IPS-NIHi11 (cell line): ENCODE results near the gene PRKAB1.
"Not testable (repeated sequence)": the region's sequence is repeated elsewhere in the genome, so short reads cannot be mapped to it uniquely, and the experiment has no call there.

ENCODE experiments used
- DNase-seq: peaks from one replicate; pipeline ENCODE4 v3.0.0; 2012; ENCODE audit warnings: mixed read lengths, low spot score

The PRKAB1 gene

DNA sequence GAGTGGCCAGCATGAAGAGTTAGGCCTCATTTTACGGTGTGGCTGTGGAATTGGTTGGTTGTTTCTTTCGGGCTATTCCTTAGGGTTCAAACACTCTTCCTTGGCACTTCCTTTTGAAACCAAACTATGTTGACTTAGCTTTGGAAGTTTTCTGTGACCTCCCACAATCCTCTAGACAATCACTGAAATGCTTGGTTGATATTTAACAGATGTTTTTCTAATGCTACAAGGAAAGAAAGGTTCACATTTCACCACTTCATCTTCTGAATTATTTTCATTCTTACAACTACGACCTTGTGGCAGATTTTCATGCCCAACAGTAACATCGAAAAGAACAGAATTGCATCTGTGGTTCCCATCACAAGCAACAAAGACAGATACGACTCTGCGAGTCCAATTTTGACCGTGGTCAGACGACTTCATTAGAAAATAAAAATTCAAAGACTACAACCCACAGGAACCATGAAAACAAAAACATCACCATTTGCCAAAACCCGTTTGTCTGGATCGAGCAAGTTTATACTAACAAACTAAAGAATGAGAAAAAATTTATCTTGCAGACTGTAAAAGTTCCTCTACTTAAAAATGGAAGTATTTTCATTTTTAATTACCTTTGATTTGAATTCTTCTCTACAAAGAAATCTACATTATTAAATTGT, 16.9 kb downstream of the PRKAB1 start:
- DNase-seq = no peak

DNA sequence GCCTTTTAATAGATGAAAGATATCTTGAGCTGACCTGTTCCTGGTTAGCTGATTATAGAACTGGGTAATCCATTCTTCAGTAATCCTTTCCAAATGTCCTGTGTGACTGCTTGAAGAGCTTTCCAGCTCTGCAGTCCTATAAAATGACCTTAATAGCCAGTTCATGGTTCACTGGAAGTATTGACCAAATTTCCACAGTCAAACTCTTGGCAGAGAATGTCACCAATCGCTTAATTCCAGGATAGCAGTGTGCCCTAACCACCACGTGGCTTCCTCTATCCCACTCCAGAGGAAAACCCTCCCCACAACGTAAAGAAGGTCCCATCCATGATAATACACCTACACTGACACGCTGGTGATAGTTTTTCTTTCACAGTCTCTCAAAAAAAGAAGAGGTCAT, 17.4 kb downstream of the PRKAB1 start:
- no peak for DNase-seq

DNA sequence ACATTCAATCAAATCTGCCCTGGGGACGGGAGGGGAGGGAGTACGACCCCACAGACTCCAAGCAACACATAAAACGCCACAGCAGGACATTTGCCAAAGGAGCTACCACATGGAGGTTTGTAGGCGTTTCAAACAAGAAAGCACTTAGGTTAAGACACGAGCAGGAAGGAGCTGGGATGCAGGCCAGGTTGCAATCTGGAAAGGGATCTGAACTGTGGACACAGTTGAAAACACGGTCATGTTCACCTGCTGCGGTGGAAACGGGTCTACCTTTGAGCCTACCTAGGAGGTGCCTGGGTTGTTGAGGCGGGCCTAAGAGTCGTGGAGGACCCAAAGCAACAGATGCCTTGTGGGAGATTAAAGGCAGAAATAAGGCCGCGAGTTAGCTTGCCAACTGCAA, 18.4 kb downstream of the PRKAB1 start:
- no peak for DNase-seq

DNA sequence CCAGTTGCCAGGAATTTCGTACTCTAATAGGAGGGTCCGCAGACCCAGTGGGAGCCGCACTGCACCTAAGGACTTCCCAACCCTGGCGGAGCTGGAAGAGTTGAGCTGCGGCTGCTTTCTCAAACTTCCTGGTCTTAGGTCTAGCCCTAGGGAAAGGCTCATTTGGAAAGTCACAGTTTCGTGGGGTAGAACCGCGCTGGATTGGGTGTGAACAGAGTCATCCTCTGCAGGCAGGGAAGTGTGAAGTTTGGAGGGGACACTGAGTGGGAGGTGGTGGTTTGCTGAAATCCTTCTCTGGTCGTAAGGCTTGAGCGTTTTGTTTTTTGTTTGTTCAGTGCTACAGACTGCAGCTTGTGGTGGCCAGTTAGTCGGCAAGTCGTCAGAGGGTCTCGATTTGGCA, 18.8 kb downstream of the PRKAB1 start:
- no peak for DNase-seq

DNA sequence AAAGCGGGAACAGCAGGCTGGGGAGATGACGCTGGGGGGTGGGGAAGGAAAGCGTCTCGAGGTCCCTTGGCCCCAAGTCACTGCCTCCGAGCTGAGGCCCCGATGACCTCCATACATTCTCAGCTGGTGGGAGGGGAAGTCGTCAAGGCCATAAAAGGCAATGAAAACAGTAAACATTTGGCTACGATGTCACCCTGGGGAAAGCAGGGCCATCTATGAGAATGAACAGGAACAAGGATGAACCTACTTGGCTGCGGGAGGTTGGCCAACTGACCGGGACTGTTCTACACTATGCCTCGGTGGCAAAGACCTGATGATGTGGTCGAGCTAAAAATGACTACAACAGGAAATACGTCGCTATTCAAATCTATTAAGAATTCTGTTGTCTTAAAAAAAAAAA, 19.5 kb downstream of the PRKAB1 start:
- DNase-seq = no peak

DNA sequence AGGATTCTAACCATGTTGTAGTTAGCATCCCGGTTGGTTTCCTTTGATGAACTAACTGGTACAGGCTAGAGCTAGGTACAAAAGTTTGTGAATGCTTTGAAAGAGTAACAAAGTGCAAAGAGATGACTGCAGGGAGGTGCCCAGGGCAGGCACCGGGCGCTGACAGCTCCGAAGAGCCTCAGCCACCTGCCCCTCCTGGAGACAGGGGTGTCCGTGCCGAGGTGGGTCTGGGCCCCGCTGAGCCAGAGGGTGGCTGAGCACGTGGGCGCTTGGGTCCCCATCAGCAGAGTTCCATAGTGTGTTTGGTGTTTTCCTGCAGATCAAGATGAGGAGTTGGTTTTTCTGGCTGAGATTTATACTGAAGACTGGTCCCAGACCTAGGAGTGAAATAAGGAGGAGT, 19.9 kb downstream of the PRKAB1 start:
- DNase-seq = no peak

DNA sequence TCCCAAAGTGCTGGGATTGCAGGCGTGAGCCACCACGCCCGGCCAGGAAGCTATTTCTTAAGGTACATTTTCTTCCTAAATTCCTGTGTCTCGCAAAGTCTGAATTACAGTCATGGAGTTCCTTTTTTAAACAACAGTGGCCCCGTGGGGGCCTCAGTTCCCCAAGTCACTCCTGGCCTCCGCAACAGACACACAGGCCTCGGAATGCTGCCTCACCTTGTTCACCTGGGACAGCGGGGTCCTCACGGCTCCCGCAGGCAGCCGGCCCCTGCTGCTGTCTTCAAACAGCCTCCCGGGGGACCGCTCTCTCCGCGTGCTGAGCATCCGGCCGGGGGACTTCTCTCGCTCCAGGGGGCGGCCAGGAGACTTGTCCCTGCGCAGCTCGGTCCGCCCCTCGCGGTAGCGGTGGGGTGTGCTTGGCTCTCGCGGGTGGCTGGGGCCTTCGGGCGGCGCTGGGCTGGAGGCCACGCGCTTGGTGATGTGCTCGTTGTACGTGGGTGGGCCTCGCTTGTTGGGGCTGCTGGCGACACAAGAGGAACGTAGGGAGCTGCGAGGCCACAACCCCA, 22.1 kb downstream of the PRKAB1 start:
- no peak for DNase-seq

DNA sequence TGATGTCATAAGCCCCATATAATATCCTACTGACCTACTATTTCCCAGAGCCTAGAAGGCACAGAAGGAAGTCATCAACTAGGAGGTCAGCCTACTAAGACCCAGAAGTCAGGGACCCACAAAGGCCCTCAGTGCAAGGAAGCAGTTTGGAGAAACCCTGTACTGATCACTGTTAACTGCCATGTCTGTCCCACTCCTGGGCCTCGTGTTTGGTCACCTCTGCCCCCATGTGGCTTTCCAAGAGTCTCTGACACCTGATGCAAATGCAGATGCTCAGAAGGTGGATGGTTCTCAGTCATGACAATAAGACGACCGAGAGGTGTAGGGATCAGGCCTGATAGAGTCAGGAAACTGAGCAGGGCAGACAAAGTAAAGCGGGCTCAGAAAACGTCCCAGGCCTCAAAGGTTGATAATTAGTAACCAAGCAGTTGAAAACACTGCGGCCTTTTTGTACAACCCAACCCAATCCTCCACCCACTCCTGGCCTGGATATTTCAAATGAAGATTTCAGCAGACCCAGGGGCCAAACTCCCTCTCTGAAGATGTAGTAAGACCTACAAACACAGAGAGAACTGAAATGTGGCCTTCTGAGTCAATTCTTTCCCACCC, 23.4 kb downstream of the PRKAB1 start:
- no peak for DNase-seq

DNA sequence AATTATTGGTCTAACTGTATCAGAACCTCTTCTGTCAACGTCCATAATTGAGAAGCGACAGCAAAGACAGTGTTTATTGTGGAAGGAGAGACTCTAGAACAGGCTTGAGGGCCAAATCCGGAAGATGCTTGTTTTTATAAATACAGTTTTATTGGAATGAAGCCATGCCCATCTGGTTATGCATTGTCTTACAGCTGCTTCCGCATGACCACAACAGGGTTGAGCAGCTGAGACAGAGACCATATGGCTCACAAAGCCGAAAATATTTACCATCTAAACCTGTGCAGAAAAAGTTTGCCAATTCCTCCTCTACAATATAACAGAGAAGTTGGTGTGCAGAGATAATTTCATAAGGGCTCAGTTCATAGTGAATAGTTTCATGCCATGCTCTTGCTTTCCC, 24.5 kb downstream of the PRKAB1 start:
- DNase-seq = no peak

DNA sequence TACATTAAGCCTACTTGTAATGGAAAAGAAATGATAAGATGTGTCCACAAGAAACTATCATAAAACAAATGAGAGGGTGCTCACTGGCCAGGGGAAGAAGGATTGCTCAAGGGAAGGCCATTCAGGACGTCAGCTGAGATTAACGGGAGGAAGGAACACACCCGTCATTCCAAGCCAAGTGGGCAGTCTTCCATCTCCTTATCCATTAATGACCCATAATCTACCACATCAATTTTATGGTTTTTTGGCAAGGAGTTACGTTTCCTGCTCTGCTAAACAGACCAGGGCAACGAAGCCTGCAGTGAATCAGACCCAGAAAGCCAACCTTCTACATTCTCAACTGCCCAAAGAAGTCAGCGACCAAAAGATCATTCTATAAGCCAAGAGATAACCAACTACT, 25.1 kb downstream of the PRKAB1 start:
- DNase-seq = no peak

DNA sequence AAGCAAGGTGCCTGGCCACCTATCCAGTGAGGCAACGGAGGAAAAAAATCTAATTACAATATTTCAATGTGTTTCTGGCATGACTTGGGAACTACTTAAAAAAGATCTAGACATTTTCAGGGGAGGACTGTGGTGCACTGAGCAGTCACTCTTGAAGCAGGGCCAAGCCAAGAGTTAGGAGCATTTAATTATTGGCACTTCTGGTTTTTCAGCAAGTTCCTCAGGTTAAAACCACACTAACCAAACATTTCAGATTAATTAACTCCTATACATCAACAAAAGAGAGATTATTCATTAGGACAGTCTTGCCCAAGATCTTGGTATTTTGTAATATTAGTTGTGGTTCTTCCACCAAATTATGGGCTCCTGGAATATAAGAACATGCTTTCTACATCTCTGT, 25.6 kb downstream of the PRKAB1 start:
- DNase-seq = no peak

DNA sequence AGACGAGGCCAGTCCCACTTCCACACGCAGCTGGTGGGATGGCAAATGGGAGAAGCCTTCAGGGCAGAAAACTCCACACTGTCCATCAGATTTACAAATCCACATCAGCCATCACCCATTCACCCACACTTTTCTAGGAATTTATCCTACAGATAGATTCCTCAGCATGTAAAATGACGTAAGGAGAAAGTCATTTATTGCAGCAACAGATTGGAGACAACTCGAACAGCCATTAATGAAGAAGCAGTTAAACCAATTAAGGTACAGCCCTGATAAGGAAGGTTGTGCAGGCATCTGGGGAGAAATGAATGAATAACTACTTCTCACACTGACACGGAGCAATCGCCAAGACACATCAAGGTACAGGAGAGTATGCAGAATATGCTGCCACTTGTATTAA, 26.2 kb downstream of the PRKAB1 start:
- no peak for DNase-seq

DNA sequence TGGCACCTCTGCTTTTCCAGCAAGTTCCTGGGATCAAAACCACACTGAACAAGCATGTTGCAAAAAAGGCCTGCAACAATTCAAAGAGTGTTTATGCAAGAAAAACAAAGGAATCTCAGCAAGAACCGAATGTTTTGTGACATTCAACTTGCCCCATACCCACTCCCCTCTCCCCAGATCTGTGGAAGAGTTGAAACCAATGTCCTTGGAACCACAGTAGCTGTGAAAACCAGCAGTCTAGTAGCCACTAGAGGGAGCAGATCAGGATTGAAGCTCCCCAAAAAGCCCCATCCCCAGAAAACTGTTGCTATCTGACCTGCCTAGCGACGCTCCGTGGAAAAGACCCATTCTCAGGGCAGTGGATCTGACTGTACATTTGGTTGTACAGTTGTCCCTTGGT, 27.1 kb downstream of the PRKAB1 start:
- peak; percentile 43 for DNase-seq

DNA sequence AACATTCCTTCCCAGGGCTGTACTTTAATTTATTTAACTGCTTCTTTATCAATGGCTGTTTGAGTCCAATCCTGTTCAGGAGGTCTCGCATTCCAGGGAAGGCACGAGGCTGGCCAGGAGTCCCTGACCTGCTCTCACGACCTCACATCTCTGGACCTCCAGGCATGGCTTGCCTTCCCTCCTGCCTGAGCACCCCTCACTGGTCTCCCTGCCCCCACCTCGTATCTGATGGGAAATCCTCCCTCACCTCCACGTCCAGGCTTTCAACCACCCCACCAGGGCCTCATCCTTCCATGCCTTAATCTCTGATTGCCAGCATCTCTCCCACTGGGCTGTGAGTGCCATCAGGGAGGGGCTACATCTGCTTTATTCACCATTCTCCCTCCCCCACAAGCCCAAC, 29.0 kb downstream of the PRKAB1 start:
- DNase-seq = no peak

DNA sequence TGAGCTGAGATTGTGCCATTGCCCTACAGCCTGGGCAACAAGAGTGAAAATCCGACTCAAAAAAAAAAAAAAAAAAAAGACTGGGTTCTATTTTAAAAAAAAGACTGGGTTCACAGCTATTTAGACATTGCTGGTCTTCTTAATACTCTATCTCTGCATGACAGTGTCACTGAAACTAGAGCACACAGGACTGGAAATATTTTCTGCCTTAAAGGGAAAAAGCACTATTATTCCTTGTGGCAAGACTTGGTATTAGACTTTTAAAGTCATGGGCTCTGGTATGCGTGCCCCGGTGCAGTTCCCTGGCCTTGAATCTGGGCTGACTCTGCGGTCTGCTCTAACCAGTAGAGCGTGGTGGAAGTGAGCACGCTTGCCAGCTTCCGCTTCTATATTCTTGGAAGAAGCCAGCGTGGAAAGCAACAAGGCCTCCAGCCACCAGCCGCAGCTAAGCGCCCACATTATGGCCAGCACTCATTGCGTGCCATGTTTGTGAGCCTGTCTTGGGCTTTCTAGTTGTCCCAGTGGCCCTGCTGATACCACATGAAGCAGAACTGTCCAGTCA, 31.3 kb downstream of the PRKAB1 start:
- DNase-seq = no peak

DNA sequence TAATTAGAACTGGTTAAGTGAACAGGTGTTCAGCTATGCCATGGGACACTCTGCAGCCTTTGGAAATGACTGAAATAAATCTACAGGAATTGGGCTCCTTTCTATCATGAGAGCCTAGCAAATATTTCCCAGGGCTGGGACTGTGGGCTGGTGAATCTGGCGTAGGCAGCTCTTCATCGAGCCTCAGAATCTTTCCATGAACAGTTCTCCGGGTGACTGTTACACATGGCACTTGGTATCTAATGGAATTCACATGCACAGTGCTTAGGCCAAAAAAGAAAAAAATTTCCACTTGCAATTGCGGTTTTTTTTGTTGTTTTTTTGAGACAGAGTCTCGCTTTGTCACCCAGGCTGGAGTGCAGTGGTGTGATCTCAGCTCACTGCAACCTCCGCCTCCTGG, 32.1 kb downstream of the PRKAB1 start:
- no peak for DNase-seq

DNA sequence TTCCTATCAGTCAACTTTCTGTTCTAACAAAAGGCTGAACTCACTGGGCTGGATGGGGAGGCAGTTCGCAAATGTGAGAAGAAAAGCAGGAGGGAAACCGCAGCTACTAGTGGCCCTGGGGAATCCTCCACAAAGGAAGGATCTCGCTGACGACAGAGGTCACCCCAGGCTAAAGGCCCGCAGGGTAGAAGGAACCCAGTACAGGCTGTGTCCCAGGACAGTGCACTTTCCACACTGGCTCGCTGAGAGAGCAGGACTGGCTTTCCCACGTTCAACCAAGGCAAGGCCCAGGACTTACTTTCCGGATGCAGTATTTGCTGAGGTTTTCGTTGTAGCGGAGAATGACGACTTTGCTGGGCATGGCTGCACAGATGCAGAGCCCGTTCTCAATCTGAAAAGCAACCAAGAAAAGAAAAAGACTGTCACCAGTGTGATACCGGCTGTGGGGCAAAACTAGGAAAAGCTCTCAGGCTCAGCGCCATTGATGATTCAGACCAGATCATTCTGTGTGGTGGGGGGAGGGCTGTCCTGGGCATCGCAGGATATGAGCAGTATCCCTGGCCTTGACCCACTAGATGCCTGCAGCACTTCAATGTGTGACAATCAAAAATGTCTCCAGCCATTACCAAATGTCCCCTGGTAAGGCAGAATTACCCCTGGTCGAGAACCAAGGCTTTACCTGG, 36.3 kb downstream of the PRKAB1 start:
- DNase-seq = no peak

DNA sequence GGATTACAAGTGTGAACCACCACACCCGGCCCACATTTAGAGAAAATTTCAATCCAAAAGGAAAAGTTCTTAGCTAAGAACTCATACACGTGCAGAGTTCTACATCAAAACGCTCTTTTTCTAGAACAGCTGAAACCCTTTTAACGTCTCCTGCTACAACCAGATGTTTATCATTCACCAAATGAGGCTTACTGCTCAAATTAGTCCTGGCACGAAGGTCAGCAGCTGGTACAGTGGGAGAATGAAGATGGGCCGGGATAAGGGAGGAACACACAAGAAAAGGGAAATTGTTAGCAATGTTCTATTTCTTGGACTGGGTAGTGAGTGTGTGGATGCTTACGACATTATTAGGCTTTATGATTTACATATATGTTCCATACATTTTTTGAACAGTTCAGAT, 37.2 kb downstream of the PRKAB1 start:
- DNase-seq = no peak

DNA sequence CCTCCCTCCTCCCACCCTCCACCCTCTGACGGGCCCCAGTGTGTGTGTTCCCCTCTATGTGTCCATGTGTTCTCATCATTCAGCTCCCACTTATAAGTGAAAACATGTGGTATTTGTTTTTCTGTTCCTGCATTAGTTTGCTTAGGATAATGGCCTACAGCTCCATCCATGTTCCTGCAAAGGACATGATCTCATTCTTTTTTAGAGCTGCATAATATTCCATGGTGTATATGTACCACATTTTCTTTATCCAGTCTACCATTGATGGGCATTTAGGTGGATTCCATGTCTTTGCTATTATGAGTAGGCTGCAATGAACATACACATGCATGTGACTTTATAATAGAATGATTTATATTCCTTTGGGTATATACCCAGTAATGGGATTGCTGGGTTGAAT, 38.5 kb downstream of the PRKAB1 start:
- DNase-seq = not testable (repeated sequence)

DNA sequence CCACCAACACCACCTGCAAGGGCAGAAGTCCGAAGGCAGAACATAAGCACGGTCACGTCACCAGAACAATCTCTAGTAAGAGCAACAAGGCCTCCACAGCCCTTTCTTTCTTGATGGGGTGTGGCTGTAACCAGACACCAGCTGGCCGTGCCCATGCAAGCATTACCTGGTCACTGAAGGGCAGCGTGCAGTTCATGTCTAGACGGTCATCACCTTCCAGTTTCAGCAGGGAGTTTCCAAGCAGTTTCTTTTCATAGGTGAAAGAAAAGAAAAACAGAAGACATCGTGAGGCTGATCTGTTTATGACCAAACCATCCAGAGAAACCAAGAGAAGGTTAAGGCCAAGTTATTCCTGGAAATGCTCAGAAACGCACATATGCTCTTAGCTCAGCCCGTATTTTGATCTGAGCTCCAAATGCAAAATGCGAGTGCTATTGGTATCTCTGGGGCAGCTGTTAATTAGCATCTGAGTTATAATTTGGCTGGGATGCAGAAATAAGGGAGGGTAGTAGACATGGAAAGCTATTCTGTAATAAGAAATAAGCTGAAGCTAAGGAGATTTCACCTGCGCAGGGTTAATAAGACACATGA, 42.5 kb downstream of the PRKAB1 start:
- DNase-seq = peak; percentile 37

DNA sequence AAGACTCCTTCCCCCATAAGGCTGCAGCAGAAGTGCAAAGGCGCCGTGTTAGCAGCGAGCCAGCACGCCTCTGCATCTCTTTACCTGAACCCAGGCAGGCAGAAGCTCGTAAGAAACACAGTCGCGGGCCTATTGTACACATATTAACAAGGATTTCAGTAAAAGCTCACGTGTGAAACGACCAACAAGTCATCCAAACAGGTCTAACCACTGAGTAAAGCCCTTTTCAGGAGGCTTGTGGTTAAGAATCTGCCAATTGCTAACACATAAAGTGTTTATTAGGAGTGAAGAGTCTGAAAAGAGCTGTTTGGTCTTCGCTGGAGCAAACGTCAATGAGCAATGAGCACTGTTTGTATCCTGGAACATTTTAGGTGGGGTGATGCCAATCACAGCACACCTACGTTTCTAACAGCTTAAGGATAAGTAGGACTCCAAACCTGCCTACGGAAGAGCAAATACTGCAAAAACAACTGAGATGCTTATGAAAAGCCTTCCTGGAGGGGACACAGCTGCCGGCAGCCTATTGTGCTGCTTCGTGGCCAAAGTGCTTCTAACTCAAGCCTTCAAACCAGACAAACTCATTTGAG, 43.1 kb downstream of the PRKAB1 start:
- no peak for DNase-seq

DNA sequence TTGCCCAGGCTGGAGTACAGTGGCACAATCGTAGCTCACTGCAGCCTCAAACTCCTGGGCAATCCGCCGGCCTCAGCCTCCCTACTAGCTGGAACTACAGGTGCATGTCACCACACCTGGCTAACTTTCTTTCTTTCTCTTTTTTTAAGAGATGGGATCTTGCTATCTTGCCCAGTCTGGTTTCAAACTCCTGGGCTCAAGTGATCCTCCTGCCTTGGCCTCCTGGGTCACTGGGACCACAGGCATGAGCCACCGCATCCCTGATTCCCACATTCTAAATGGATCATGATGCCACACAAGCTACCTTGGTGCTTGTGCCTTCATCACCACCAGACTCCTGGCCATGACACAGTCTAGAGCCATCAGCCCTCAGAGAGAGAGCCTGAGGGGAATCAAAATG, 43.8 kb downstream of the PRKAB1 start:
- no peak for DNase-seq
